H1 (cell line): Measurements from ENCODE around the gene ITLN1. TPM values are rescaled to one million over a fixed set of nuclear protein-coding genes. Genes with fewer than 3 reads are reported as not detected.

Experiments used
- polyA plus RNA-seq, 7 experiments: library from polyadenylated mRNA; depleted of rRNA in 3 of 7; stranded (reverse) in 5 of 7; unstranded in 2 of 7; fragments of >200 nt in 5 of 7; fragments of 200-250 nt in 2 of 7; gene quantifications; 1 replicate in 5 of 7; 2 replicates in 1 of 7; 4 replicates in 1 of 7; pipeline versions ENCODE4 v1.2.1 to v1.2.3, GENCODE V29; 2011 to 2013; ENCODE audit warnings: missing spikeins in 2 of 7, mixed read lengths in 2 of 7
- total RNA-seq: library from RNA; stranded (reverse); fragmentation: NEBNext Ultra II Directional; extraction: Animal tissue kit (Norgen Biotek cat#: 25700); gene quantifications from 2 replicates; pipeline ENCODE4 v1.2.1, GENCODE V29; 2021
- TF ChIP-seq, protein P1 (sequence below): fragments of 300-600 bp; sonication (generic); IDR thresholded peaks from 2 replicates; pipeline ENCODE4 v1.7.1; 2012; ENCODE audit warnings: low read length, moderate library complexity, mild to moderate bottlenecking, inconsistent platforms; ENCODE audit not compliant: insufficient replicate concordance

ITLN1 gene
- total and polyA plus RNA-seq, 2 of the 8 experiments (the other 6 are each of a cell fraction or from before 2014, with no cell fraction given): not detected

DNA sequence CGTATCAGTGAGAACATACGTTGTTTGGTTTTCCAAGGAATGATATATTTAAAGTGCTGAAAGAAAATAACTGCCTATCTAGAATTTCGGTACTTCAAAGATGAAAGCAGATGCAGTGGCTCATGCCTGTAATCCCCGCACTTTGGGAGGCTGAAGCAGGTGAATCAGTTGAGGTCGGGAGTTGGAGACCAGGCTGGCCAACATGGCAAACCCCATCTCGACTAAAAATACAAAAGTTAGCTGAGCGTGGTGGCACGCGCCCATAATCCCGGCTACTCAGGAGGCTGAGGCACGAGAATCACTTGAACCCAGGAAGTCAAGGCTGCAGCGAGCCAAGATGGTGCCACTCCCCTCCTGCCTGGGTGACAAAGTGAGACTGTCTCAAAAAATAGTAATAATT, 38.7 kb downstream of the ITLN1 start (continued):
- TF ChIP-seq, protein P1, sequence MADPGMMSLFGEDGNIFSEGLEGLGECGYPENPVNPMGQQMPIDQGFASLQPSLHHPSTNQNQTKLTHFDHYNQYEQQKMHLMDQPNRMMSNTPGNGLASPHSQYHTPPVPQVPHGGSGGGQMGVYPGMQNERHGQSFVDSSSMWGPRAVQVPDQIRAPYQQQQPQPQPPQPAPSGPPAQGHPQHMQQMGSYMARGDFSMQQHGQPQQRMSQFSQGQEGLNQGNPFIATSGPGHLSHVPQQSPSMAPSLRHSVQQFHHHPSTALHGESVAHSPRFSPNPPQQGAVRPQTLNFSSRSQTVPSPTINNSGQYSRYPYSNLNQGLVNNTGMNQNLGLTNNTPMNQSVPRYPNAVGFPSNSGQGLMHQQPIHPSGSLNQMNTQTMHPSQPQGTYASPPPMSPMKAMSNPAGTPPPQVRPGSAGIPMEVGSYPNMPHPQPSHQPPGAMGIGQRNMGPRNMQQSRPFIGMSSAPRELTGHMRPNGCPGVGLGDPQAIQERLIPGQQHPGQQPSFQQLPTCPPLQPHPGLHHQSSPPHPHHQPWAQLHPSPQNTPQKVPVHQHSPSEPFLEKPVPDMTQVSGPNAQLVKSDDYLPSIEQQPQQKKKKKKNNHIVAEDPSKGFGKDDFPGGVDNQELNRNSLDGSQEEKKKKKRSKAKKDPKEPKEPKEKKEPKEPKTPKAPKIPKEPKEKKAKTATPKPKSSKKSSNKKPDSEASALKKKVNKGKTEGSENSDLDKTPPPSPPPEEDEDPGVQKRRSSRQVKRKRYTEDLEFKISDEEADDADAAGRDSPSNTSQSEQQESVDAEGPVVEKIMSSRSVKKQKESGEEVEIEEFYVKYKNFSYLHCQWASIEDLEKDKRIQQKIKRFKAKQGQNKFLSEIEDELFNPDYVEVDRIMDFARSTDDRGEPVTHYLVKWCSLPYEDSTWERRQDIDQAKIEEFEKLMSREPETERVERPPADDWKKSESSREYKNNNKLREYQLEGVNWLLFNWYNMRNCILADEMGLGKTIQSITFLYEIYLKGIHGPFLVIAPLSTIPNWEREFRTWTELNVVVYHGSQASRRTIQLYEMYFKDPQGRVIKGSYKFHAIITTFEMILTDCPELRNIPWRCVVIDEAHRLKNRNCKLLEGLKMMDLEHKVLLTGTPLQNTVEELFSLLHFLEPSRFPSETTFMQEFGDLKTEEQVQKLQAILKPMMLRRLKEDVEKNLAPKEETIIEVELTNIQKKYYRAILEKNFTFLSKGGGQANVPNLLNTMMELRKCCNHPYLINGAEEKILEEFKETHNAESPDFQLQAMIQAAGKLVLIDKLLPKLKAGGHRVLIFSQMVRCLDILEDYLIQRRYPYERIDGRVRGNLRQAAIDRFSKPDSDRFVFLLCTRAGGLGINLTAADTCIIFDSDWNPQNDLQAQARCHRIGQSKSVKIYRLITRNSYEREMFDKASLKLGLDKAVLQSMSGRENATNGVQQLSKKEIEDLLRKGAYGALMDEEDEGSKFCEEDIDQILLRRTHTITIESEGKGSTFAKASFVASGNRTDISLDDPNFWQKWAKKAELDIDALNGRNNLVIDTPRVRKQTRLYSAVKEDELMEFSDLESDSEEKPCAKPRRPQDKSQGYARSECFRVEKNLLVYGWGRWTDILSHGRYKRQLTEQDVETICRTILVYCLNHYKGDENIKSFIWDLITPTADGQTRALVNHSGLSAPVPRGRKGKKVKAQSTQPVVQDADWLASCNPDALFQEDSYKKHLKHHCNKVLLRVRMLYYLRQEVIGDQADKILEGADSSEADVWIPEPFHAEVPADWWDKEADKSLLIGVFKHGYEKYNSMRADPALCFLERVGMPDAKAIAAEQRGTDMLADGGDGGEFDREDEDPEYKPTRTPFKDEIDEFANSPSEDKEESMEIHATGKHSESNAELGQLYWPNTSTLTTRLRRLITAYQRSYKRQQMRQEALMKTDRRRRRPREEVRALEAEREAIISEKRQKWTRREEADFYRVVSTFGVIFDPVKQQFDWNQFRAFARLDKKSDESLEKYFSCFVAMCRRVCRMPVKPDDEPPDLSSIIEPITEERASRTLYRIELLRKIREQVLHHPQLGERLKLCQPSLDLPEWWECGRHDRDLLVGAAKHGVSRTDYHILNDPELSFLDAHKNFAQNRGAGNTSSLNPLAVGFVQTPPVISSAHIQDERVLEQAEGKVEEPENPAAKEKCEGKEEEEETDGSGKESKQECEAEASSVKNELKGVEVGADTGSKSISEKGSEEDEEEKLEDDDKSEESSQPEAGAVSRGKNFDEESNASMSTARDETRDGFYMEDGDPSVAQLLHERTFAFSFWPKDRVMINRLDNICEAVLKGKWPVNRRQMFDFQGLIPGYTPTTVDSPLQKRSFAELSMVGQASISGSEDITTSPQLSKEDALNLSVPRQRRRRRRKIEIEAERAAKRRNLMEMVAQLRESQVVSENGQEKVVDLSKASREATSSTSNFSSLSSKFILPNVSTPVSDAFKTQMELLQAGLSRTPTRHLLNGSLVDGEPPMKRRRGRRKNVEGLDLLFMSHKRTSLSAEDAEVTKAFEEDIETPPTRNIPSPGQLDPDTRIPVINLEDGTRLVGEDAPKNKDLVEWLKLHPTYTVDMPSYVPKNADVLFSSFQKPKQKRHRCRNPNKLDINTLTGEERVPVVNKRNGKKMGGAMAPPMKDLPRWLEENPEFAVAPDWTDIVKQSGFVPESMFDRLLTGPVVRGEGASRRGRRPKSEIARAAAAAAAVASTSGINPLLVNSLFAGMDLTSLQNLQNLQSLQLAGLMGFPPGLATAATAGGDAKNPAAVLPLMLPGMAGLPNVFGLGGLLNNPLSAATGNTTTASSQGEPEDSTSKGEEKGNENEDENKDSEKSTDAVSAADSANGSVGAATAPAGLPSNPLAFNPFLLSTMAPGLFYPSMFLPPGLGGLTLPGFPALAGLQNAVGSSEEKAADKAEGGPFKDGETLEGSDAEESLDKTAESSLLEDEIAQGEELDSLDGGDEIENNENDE: no peak
- TF ChIP-seq, all 59 proteins: peak for 0
